ENCODE results near the gene MRTFB. TPM values are rescaled to one million over a fixed set of nuclear protein-coding genes. Genes with fewer than 3 reads are reported as not detected.

MRTFB gene
- total and polyA plus RNA-seq, 9 donors: 7.2 to 45.6 (median 36.6) TPM

DNA sequence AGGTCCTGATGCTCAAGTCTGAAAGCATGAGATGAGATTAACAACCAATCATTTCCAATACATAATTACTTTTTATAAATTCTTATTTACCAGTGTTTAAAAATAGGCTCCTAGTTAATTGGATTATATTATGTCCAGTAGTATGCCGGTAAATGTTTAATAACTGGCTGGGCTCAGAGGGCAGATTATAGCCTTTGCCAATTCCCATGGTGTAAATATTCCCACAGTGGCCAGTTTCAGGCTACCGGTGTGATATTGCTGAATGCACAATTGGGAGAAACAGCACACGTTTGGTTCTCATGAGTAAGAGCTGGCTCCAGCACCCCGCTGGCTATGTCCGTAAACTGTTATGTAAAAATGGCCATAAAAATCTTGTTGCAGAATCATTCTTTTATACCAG is 167.6 kb downstream of the MRTFB start:
- Histone ChIP-seq H3K4me1 (ENCODE audit: insufficient read depth) (peaks cover 1% of the 10 kb centered on the region), H3K9me3 (no peaks in the 10 kb centered on the region), H3K4me3 (no peak overlapping the region), H3K27me3 (no peaks in the 10 kb centered on the region), H3K27ac (no peak overlapping the region), H3K36me3 (no peaks in the 10 kb centered on the region)
- TF ChIP-seq, protein P1, sequence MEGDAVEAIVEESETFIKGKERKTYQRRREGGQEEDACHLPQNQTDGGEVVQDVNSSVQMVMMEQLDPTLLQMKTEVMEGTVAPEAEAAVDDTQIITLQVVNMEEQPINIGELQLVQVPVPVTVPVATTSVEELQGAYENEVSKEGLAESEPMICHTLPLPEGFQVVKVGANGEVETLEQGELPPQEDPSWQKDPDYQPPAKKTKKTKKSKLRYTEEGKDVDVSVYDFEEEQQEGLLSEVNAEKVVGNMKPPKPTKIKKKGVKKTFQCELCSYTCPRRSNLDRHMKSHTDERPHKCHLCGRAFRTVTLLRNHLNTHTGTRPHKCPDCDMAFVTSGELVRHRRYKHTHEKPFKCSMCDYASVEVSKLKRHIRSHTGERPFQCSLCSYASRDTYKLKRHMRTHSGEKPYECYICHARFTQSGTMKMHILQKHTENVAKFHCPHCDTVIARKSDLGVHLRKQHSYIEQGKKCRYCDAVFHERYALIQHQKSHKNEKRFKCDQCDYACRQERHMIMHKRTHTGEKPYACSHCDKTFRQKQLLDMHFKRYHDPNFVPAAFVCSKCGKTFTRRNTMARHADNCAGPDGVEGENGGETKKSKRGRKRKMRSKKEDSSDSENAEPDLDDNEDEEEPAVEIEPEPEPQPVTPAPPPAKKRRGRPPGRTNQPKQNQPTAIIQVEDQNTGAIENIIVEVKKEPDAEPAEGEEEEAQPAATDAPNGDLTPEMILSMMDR (IDR thresholded peaks at IDR 0.05): no peak
- no peak for TF ChIP-seq EP300 (IDR thresholded peaks at IDR 0.05)
- TF ChIP-seq POLR2A (IDR thresholded peaks at IDR 0.05): no peak
- intact Hi-C loops (cut with DNase I): loop anchor here in 1 of 4 donors (10.0 kb wide), 1 partner anchor 314 kb away; the partner anchor contains the start of gene ERCC4
- WGBS, 3 donors: 91 to 97% (median 97%) methylated on average over 5 of the region's 5 CpGs
- DNase-seq: no peak

DNA sequence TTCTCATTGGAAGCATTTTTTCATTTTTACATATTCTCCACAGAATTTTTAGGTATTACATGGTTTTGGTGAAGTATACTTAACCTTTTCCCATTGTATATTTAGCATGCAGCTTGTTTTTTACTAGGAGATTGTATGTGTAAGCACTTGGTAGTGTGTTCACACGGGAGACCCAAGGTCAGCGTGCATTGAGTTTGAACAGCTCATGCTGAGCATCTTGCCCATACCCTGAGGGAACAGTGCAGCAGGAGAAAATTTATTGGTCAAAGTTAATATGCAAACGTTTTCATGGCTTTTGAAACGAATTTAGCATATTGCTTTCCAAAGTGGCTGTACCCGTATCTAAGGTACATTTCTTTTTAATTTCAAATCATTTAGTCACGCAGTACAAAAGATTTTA is 168.7 kb downstream of the MRTFB start:
- H3K4me1 ChIP-seq (ENCODE audit: insufficient read depth): peaks cover 1% of the 10 kb centered on the region
- WGBS, 3 donors: 40 to 77% (median 44%) methylated on average over 6 of the region's 6 CpGs
- no peaks in the 10 kb centered on the region for H3K36me3 ChIP-seq
- no peak overlapping the region for H3K4me3 ChIP-seq
- DNase-seq: no peak
- H3K27ac ChIP-seq: no peak overlapping the region
- H3K9me3 ChIP-seq: no peaks in the 10 kb centered on the region
- intact Hi-C loops (cut with DNase I): loop anchor here in 2 of 4 donors (10.0 kb wide), 1 partner anchor 315 kb away; the partner anchor contains the start of gene ERCC4 (in 2 of the 2)
- H3K27me3 ChIP-seq: no peaks in the 10 kb centered on the region
- TF ChIP-seq POLR2A (IDR thresholded peaks at IDR 0.05) (no peak), EP300 (IDR thresholded peaks at IDR 0.05) (no peak)
- TF ChIP-seq, protein P1 (IDR thresholded peaks at IDR 0.05): no peak

DNA sequence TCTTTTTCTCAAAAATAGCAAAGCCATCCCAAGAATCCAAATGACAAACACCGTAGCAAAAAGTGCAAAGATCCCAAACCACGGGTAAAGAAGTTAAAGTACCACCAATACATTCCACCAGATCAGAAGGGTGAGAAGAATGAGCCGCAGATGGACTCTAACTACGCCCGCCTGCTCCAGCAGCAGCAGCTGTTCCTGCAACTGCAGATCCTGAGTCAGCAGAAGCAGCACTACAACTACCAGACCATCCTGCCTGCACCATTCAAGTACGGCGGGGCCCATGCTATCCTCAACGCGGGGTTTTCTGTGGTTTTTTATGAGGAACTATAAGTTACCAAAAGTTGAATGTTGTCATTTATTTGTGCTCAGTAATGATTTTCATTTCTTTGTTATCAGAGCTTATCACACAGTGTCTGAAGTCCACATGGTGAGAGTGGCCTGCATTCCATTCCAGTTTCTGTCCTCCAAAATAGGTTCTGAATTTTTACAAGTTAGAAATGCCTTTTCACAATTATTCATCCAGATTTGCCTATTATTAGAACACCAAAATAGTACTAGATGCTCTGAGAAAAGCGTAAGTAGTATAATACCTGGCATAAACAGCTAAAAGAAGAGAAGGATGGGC is 169.2 kb downstream of the MRTFB start:
- no peaks in the 10 kb centered on the region for H3K36me3 ChIP-seq
- DNase-seq: peak in 3 of 5 donors; percentile 40 to 54 (median 42)
- H3K9me3 ChIP-seq: no peaks in the 10 kb centered on the region
- peaks cover 1% of the 10 kb centered on the region for H3K4me1 ChIP-seq (ENCODE audit: insufficient read depth)
- H3K27me3 ChIP-seq: no peaks in the 10 kb centered on the region
- H3K4me3 ChIP-seq: no peak overlapping the region
- H3K27ac ChIP-seq: no peak overlapping the region
- 15 to 50% (median 17%) methylated on average over 10 of the region's 10 CpGs for WGBS, 3 donors
- TF ChIP-seq, protein P1 (IDR thresholded peaks at IDR 0.05): no peak
- TF ChIP-seq POLR2A (IDR thresholded peaks at IDR 0.05) (no peak), EP300 (IDR thresholded peaks at IDR 0.05) (no peak)
- intact Hi-C loops (cut with DNase I): loop anchor here in 1 of 4 donors (10.0 kb wide), 1 partner anchor 316 kb away; the partner anchor contains the start of gene ERCC4

DNA sequence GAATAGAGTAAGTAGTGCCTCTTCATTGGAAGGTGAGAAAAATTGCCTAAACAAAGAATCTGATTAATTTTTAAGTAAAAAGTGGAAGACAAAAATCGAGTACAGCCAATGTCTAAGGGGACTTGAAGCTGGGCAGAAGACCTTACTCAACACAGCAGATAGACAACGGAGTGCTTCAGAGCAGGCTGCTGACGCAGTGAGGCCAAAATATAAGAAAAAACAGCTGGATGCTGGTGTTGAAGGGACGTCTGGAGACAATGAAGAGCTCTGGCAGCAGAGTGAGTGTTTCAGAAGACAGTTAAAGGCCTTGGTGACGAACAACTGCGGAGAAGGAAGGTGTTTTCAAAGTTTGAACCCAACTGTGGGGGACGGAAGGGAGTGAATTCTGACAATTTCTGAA is 169.8 kb downstream of the MRTFB start:
- intact Hi-C loops (cut with DNase I): loop anchor here in 1 of 4 donors (10.0 kb wide), 1 partner anchor 316 kb away; the partner anchor contains the start of gene ERCC4
- peaks cover 1% of the 10 kb centered on the region for H3K4me1 ChIP-seq (ENCODE audit: insufficient read depth)
- no peak overlapping the region for H3K27ac ChIP-seq
- no peaks in the 10 kb centered on the region for H3K36me3 ChIP-seq
- H3K9me3 ChIP-seq: no peaks in the 10 kb centered on the region
- H3K27me3 ChIP-seq: no peaks in the 10 kb centered on the region
- 62 to 83% (median 65%) methylated on average over 7 of the region's 7 CpGs for WGBS, 3 donors
- TF ChIP-seq, protein P1 (IDR thresholded peaks at IDR 0.05): no peak
- TF ChIP-seq POLR2A (IDR thresholded peaks at IDR 0.05): no peak
- TF ChIP-seq EP300 (IDR thresholded peaks at IDR 0.05): no peak
- DNase-seq: no peak
- no peak overlapping the region for H3K4me3 ChIP-seq
